Endodermal cell (in vitro differentiated cells): ENCODE measurements around the gene EIF4G3. TPM values are rescaled to one million over a fixed set of nuclear protein-coding genes. Genes with fewer than 3 reads are reported as not detected.
A peak's percentile ranks its signal among the peaks of the same experiment; 100 is the strongest.

Source experiments
- DNase-seq: peaks from one replicate; pipeline ENCODE4 v3.0.0-alpha.2; 2017
- H3K27ac ChIP-seq: 2 replicates; pipeline ENCODE4 v1.5.1; 2013; ENCODE audit warnings: mild to moderate bottlenecking, low read depth, low read length, moderate library complexity
- H3K27me3 ChIP-seq: 2 replicates; pipeline ENCODE4 v1.6.1; 2013; ENCODE audit warnings: mild to moderate bottlenecking, low read length, moderate library complexity; ENCODE audit not compliant: insufficient read depth, control insufficient read depth, poor library complexity, severe bottlenecking
- H3K36me3 ChIP-seq: 2 replicates; pipeline ENCODE4 v1.7.0; 2013; ENCODE audit warnings: mild to moderate bottlenecking, low read length, moderate library complexity; ENCODE audit not compliant: control insufficient read depth, insufficient read depth
- H3K4me1 ChIP-seq: one replicate; pipeline ENCODE4 v1.7.0; 2013; ENCODE audit warnings: low read length; ENCODE audit not compliant: control insufficient read depth, insufficient read depth
- H3K4me3 ChIP-seq: 2 replicates; pipeline ENCODE4 v1.5.1; 2013; ENCODE audit warnings: mild to moderate bottlenecking, low read length, moderate library complexity
- H3K9ac ChIP-seq: 2 replicates; pipeline ENCODE4 v1.6.1; 2013; ENCODE audit warnings: mild to moderate bottlenecking, low read length, moderate library complexity; ENCODE audit not compliant: poor library complexity, severe bottlenecking; ENCODE audit errors: extremely low read depth
- H3K9me3 ChIP-seq: 2 replicates; pipeline ENCODE4 v1.6.1; 2013; ENCODE audit warnings: mild to moderate bottlenecking, low read length, moderate library complexity; ENCODE audit not compliant: control insufficient read depth
- H3K27ac Mint-ChIP-seq: 2 replicates; pipeline ENCODE4 v1.8.0; 2020; ENCODE audit warnings: mixed read lengths
- H3K27me3 Mint-ChIP-seq: 2 replicates; pipeline ENCODE4 v1.8.0; 2021; ENCODE audit warnings: mild to moderate bottlenecking, mixed read lengths; ENCODE audit not compliant: insufficient read depth
- H3K36me3 Mint-ChIP-seq: 2 replicates; pipeline ENCODE4 v1.8.0; 2020; ENCODE audit warnings: low read depth, mixed read lengths
- H3K4me1 Mint-ChIP-seq: 2 replicates; pipeline ENCODE4 v1.8.0; 2020; ENCODE audit warnings: mixed read lengths
- H3K4me3 Mint-ChIP-seq: 2 replicates; pipeline ENCODE4 v1.8.0; 2020; ENCODE audit warnings: mild to moderate bottlenecking, moderate library complexity, mixed read lengths
- H3K9me3 Mint-ChIP-seq: 2 replicates; pipeline ENCODE4 v1.8.0; 2020; ENCODE audit warnings: mild to moderate bottlenecking, mixed read lengths
- WGBS, 2 experiments: methylation state at CpG; one replicate each; pipeline versions ENCODE4 v1.1.5 to v1.1.7; 2013; ENCODE audit warnings: missing lambda C conversion rate in 2 of 2, mixed read lengths in 1 of 2; ENCODE audit not compliant: insufficient coverage in 1 of 2, insufficient read length in 1 of 2; 5-methylcytosine and 5-hydroxymethylcytosine counted together
- total RNA-seq, 2 donors: library from RNA; stranded (reverse); fragmentation: NEBNext Ultra II Directional in 1 of 2; extraction: Animal tissue kit (Norgen Biotek cat#: 25700) in 1 of 2; gene quantifications; 2 replicates in 1 of 2; 3 replicates in 1 of 2; pipeline ENCODE4 v1.2.1, GENCODE V29; 2021
- TF ChIP-seq, protein P1 (sequence below): fragments of 200-600 bp; sonication (generic); conservative IDR thresholded peaks from 2 replicates; pipeline ENCODE4 v1.5.0; 2021; ENCODE audit warnings: antibody characterized with exemption, mild to moderate bottlenecking

Gene EIF4G3
- total RNA-seq, 2 donors from 2014 or later, result 101 to 103 TPM

GRCh38 chr1:20875198-20875973 is 301.3 kb downstream of the EIF4G3 start:
- Histone ChIP-seq H3K9ac (no peak overlapping the region), H3K9me3 (no peaks in the 10 kb centered on the region), H3K4me1 (no peaks in the 10 kb centered on the region), H3K27ac (no peak overlapping the region), H3K27me3 (no peaks in the 10 kb centered on the region), H3K4me3 (no peak overlapping the region), H3K36me3 (peaks cover 60% of the 10 kb centered on the region)
- H3K4me3 Mint-ChIP-seq, result no peak overlapping the region
- no peaks in the 10 kb centered on the region for H3K27me3 Mint-ChIP-seq
- H3K4me1 Mint-ChIP-seq, result no peaks in the 10 kb centered on the region
- no peak for DNase-seq
- no peaks in the 10 kb centered on the region for H3K9me3 Mint-ChIP-seq
- WGBS, 2 experiments, result 91 to 95% methylated on average over 4 of the region's 4 CpGs
- peaks cover 50% of the 10 kb centered on the region for H3K36me3 Mint-ChIP-seq
- TF ChIP-seq, protein P1, sequence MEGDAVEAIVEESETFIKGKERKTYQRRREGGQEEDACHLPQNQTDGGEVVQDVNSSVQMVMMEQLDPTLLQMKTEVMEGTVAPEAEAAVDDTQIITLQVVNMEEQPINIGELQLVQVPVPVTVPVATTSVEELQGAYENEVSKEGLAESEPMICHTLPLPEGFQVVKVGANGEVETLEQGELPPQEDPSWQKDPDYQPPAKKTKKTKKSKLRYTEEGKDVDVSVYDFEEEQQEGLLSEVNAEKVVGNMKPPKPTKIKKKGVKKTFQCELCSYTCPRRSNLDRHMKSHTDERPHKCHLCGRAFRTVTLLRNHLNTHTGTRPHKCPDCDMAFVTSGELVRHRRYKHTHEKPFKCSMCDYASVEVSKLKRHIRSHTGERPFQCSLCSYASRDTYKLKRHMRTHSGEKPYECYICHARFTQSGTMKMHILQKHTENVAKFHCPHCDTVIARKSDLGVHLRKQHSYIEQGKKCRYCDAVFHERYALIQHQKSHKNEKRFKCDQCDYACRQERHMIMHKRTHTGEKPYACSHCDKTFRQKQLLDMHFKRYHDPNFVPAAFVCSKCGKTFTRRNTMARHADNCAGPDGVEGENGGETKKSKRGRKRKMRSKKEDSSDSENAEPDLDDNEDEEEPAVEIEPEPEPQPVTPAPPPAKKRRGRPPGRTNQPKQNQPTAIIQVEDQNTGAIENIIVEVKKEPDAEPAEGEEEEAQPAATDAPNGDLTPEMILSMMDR, result no peak
- no peak overlapping the region for H3K27ac Mint-ChIP-seq

GRCh38 chr1:20873311-20873710 is 303.4 kb downstream of the EIF4G3 start:
- H3K9ac ChIP-seq, result no peak overlapping the region
- no peak overlapping the region for H3K27ac ChIP-seq
- DNase-seq, result no peak
- Mint-ChIP-seq H3K27ac (no peak overlapping the region), H3K9me3 (no peaks in the 10 kb centered on the region), H3K4me3 (no peak overlapping the region), H3K27me3 (no peaks in the 10 kb centered on the region), H3K36me3 (peaks cover 48% of the 10 kb centered on the region), H3K4me1 (no peaks in the 10 kb centered on the region)
- H3K4me1 ChIP-seq, result no peaks in the 10 kb centered on the region
- TF ChIP-seq, protein P1, result no peak
- H3K9me3 ChIP-seq, result no peaks in the 10 kb centered on the region
- H3K36me3 ChIP-seq, result peaks cover 52% of the 10 kb centered on the region
- H3K4me3 ChIP-seq, result no peak overlapping the region
- no peaks in the 10 kb centered on the region for H3K27me3 ChIP-seq
- 97% methylated on average over 2 of the region's 3 CpGs; no CpG with 5 or more reads in 1 of the 2 experiments for WGBS, 2 experiments

GRCh38 chr1:20871419-20871818 is 305.3 kb downstream of the EIF4G3 start:
- TF ChIP-seq, protein P1, result no peak
- Mint-ChIP-seq H3K4me1 (no peaks in the 10 kb centered on the region), H3K36me3 (peaks cover 40% of the 10 kb centered on the region), H3K4me3 (no peak overlapping the region), H3K9me3 (no peaks in the 10 kb centered on the region), H3K27me3 (no peaks in the 10 kb centered on the region), H3K27ac (peak overlapping the region; percentile 64)
- H3K4me3 ChIP-seq, result no peak overlapping the region
- no peak overlapping the region for H3K27ac ChIP-seq
- WGBS, 2 experiments, result 57 to 64% methylated on average over 1 of the region's 1 CpG
- H3K27me3 ChIP-seq, result no peaks in the 10 kb centered on the region
- peaks cover 49% of the 10 kb centered on the region for H3K36me3 ChIP-seq
- no peaks in the 10 kb centered on the region for H3K4me1 ChIP-seq
- no peaks in the 10 kb centered on the region for H3K9me3 ChIP-seq
- H3K9ac ChIP-seq, result no peak overlapping the region
- no peak for DNase-seq
